Kasumi-1 (cell line): Measurements from ENCODE around the gene KRTAP2-3.

Source experiments
- DNase-seq, 2 experiments: peaks; one replicate each; lab custom pipeline; 2025; lab: John Stamatoyannopoulos, UW

Gene KRTAP2-3

GRCh38 chr17:41029633-41030245 lies 30.2 kb downstream of the KRTAP2-3 start, which contains the start of gene KRTAP1-4:
TSS of gene KRTAP1-4 (minus strand) at chr17:41030195. CDS start at chr17:41030078, 117 bp downstream.
- no peak for DNase-seq

GRCh38 chr17:41026715-41027471 lies 33.0 kb downstream of the KRTAP2-3 start, which contains the start of gene KRTAP1-5:
TSS of gene KRTAP1-5 (minus strand) at chr17:41027208. CDS start at chr17:41027155, 53 bp downstream.
- no peak for DNase-seq

GRCh38 chr17:41024697-41025096 lies 35.2 kb downstream of the KRTAP2-3 start:
- DNase-seq = no peak

- DNase-seq = no peak
These were observed 39.6 kb downstream of the KRTAP2-3 start for GRCh38 chr17:41020336-41020735.

GRCh38 chr17:41019415-41019814 lies 40.5 kb downstream of the KRTAP2-3 start:
- DNase-seq = no peak

GRCh38 chr17:41018541-41018940 lies 41.4 kb downstream of the KRTAP2-3 start:
- no peak for DNase-seq

- DNase-seq = no peak
These were observed 43.2 kb downstream of the KRTAP2-3 start for GRCh38 chr17:41016578-41017215.

GRCh38 chr17:41015454-41015853 lies 44.5 kb downstream of the KRTAP2-3 start:
- no peak for DNase-seq

- DNase-seq = no peak
These were observed 46.3 kb downstream of the KRTAP2-3 start for GRCh38 chr17:41013606-41014005.

GRCh38 chr17:41013181-41013580 lies 46.7 kb downstream of the KRTAP2-3 start:
- DNase-seq = no peak

GRCh38 chr17:41012326-41013120 lies 47.4 kb downstream of the KRTAP2-3 start:
- no peak for DNase-seq

GRCh38 chr17:41010441-41010840 lies 49.5 kb downstream of the KRTAP2-3 start:
- DNase-seq = no peak

GRCh38 chr17:41009936-41010335 lies 50.0 kb downstream of the KRTAP2-3 start:
- no peak for DNase-seq

GRCh38 chr17:41009301-41009760 lies 50.6 kb downstream of the KRTAP2-3 start:
- DNase-seq = no peak
